Gastrocnemius medialis (tissue), 4 donors: Measurements from ENCODE around the gene ADH7. TPM values are rescaled to one million over a fixed set of nuclear protein-coding genes. Genes with fewer than 3 reads are reported as not detected.

Source experiments
- ATAC-seq, 2 donors: fragments of 150-250 bp; one replicate each; pipeline ENCODE4 v1.9.1; 2016
- DNase-seq, 2 donors: peaks; one replicate each; pipeline ENCODE4 v3.0.0-alpha.2; 2019
- H3K27ac ChIP-seq, 4 donors: fragments of 200-600 bp; sonication (generic); 1 replicate in 1 of 4; 2 replicates in 3 of 4; pipeline ENCODE4 v1.5.1; 2016 to 2018; ENCODE audit warnings: mild to moderate bottlenecking in 2 of 4, moderate library complexity in 1 of 4
- H3K27me3 ChIP-seq, 3 donors: fragments of 200-600 bp; sonication (generic) in 2 of 3; 1 replicate in 1 of 3; 2 replicates in 2 of 3; pipeline versions ENCODE4 v1.5.1 to v1.6.0; 2016 to 2019; ENCODE audit warnings: mild to moderate bottlenecking in 1 of 3, moderate library complexity in 1 of 3
- H3K36me3 ChIP-seq, 2 donors: fragments of 200-600 bp; sonication (generic) in 1 of 2; one replicate each; pipeline ENCODE4 v1.5.1; 2017 to 2018
- H3K4me1 ChIP-seq, 2 donors: fragments of 200-600 bp; sonication (generic) in 1 of 2; one replicate each; pipeline ENCODE4 v1.5.1; 2016 to 2017; ENCODE audit warnings: mild to moderate bottlenecking in 2 of 2
- H3K4me3 ChIP-seq, 4 donors: fragments of 200-600 bp; sonication (generic) in 3 of 4; 1 replicate in 1 of 4; 2 replicates in 3 of 4; pipeline ENCODE4 v1.5.1; 2016 to 2019; ENCODE audit warnings: mild to moderate bottlenecking in 2 of 4
- H3K9me3 ChIP-seq, 3 donors: fragments of 200-600 bp; sonication (generic) in 2 of 3; 1 replicate in 1 of 3; 2 replicates in 2 of 3; pipeline ENCODE4 v1.5.1; 2016 to 2019
- CTCF ChIP-seq, 5 experiments: fragments of 450-650 bp in 3 of 5; fragments of 200-600 bp in 2 of 5; sonication (generic) in 2 of 5; IDR thresholded peaks in 4 of 5; conservative IDR thresholded peaks in 1 of 5; 1 replicate in 4 of 5; 2 replicates in 1 of 5; pipeline ENCODE4 v1.5.1; 2016 to 2019; ENCODE audit warnings: antibody characterized with exemption in 5 of 5, mild to moderate bottlenecking in 3 of 5, moderate library complexity in 3 of 5
- POLR2A ChIP-seq, 2 donors: fragments of 450-650 bp; IDR thresholded peaks; one replicate each; pipeline ENCODE4 v1.6.1; 2017; ENCODE audit warnings: antibody characterized with exemption in 2 of 2, mild to moderate bottlenecking in 2 of 2, moderate library complexity in 2 of 2
- in situ Hi-C, 4 donors: fragments of 200-750 bp; cut with MboI; loops; one replicate each; pipeline versions ENCODE4 v1.15.0 to v1.8.0; 2017; ENCODE audit warnings: low sequenced_read_pairs in 4 of 4
- intact Hi-C: fragments of 100-400 bp; cut with DNase I; formaldehyde crosslinking; loops from one replicate; pipeline ENCODE4 v1.15.1; 2023; ENCODE audit warnings: low total_unique reads
- total RNA-seq, 4 donors: library from RNA; depleted of rRNA; stranded (reverse); fragments of >200 nt; gene quantifications; one replicate each; pipeline versions ENCODE4 v1.1.0 to v1.2.3, GENCODE V29; 2016

ADH7 gene
- total RNA-seq, 4 donors from 2014 or later: not detected

DNA sequence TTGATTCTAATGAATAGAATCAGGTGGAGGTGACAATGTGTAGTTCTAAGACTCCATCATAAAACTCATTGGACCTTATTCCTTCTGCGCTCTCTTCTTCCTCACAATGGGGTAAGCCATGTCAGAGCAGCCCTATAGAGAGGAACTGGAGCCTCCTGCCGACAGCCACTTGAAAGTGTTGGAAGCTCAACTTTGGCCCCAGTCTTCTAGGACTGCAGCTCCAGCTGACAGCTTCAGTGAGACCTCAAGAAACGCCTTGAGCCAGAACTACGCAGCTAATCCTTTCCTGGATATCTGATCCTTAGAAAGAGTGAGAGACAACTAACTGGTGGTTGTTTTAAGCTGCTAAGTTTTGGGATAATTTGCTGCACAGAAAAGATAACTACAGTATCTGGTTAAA is 22.1 kb upstream of the ADH7 start:
- DNase-seq (no peak), ATAC-seq (no peak)
- TF ChIP-seq CTCF (IDR thresholded peaks at IDR 0.05 in 4 of 5, conservative IDR thresholded peaks at IDR 0.05 in 1 of 5) (no peak), POLR2A (IDR thresholded peaks at IDR 0.05) (no peak)
- Histone ChIP-seq H3K9me3 (no peaks in the 10 kb centered on the region), H3K27ac (no peak overlapping the region), H3K4me3 (no peak overlapping the region), H3K36me3 (no peaks in the 10 kb centered on the region), H3K4me1 (no peaks in the 10 kb centered on the region), H3K27me3 (no peaks in the 10 kb centered on the region)
- in situ Hi-C loops: loop anchor here in 2 of 4 donors (25.0 kb wide), 1 partner anchor 995 kb away; no protein-coding TSS in a partner anchor
- intact Hi-C loops: no loop called here

GRCh38 chr4:99447513-99447912 is 12.4 kb upstream of the ADH7 start:
- Histone ChIP-seq H3K27me3 (no peaks in the 10 kb centered on the region), H3K36me3 (no peaks in the 10 kb centered on the region), H3K27ac (no peak overlapping the region), H3K4me3 (no peak overlapping the region), H3K4me1 (no peaks in the 10 kb centered on the region), H3K9me3 (no peaks in the 10 kb centered on the region)
- in situ Hi-C loops (no loop called here), intact Hi-C loops (no loop called here)
- DNase-seq (no peak), ATAC-seq (no peak)
- TF ChIP-seq CTCF (IDR thresholded peaks at IDR 0.05 in 4 of 5, conservative IDR thresholded peaks at IDR 0.05 in 1 of 5) (no peak), POLR2A (IDR thresholded peaks at IDR 0.05) (no peak)

GRCh38 chr4:99447079-99447478 is 11.9 kb upstream of the ADH7 start:
- Histone ChIP-seq H3K36me3 (no peaks in the 10 kb centered on the region), H3K4me1 (no peaks in the 10 kb centered on the region), H3K9me3 (no peaks in the 10 kb centered on the region), H3K27ac (no peak overlapping the region), H3K4me3 (no peak overlapping the region), H3K27me3 (no peaks in the 10 kb centered on the region)
- no peak for ATAC-seq
- no peak for DNase-seq
- in situ Hi-C loops: no loop called here
- no peak for TF ChIP-seq POLR2A (IDR thresholded peaks at IDR 0.05)
- TF ChIP-seq CTCF (IDR thresholded peaks at IDR 0.05 in 4 of 5, conservative IDR thresholded peaks at IDR 0.05 in 1 of 5): no peak
- intact Hi-C loops: no loop called here

- TF ChIP-seq POLR2A (IDR thresholded peaks at IDR 0.05) (no peak), CTCF (IDR thresholded peaks at IDR 0.05 in 4 of 5, conservative IDR thresholded peaks at IDR 0.05 in 1 of 5) (no peak)
- in situ Hi-C loops: no loop called here
- ATAC-seq (no peak), DNase-seq (no peak)
- Histone ChIP-seq H3K9me3 (no peaks in the 10 kb centered on the region), H3K27ac (no peak overlapping the region), H3K27me3 (no peaks in the 10 kb centered on the region), H3K4me1 (no peaks in the 10 kb centered on the region), H3K4me3 (no peak overlapping the region), H3K36me3 (no peaks in the 10 kb centered on the region)
- intact Hi-C loops: no loop called here
Measured at GRCh38 chr4:99438405-99438780, 3.3 kb upstream of the ADH7 start.

DNA sequence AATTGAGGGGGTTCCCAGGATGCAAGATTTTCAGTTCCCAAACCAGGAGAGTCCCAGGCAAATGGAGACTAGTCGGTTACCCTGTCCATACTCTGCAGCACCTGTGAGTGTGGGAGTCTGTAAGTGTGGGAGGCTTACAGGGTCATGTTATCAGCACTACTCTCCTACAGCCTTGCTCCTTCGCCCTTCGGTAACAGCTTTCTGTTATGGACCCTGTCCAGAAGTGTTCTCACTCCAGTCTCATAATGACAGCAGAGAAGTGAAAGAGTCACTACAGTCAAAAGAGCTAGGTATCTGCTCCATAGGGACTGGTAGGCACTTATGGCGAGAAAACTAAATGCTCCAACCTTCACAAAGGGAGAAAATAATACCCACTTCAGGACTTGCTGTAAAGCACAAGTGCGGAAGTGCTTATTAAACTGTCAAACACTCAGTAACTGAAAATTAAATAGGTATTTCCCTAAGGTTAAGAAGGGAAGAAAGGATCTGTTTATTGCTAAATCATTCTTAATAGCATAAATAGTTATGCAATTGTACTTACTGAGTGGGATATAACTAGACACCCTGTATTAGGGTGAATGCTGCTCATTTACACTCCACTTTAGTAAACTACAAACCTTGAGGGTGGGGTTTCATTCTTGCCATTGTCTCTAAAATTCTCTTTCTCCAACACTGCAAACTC is 2.7 kb upstream of the ADH7 start:
- no peak for ATAC-seq
- intact Hi-C loops (no loop called here), in situ Hi-C loops (no loop called here)
- no peaks in the 10 kb centered on the region for H3K27me3 ChIP-seq
- H3K27ac ChIP-seq: no peak overlapping the region
- no peaks in the 10 kb centered on the region for H3K9me3 ChIP-seq
- no peak overlapping the region for H3K4me3 ChIP-seq
- DNase-seq: no peak
- no peaks in the 10 kb centered on the region for H3K4me1 ChIP-seq
- TF ChIP-seq CTCF (IDR thresholded peaks at IDR 0.05 in 4 of 5, conservative IDR thresholded peaks at IDR 0.05 in 1 of 5) (no peak), POLR2A (IDR thresholded peaks at IDR 0.05) (no peak)
- H3K36me3 ChIP-seq: no peaks in the 10 kb centered on the region
